HG03108 (cell line): ENCODE data around the gene LDAF1.
"Not testable (repeated sequence)": the region's sequence is repeated elsewhere in the genome, so short reads cannot be mapped to it uniquely, and the experiment has no call there.

Experiments
- ATAC-seq: cut with Tn5 transposase; IDR thresholded peaks from one replicate; pipeline ENCODE4 v1.9.1; 2021; ENCODE audit warnings: moderate library complexity; ENCODE audit not compliant: unreplicated experiment

Gene LDAF1

DNA sequence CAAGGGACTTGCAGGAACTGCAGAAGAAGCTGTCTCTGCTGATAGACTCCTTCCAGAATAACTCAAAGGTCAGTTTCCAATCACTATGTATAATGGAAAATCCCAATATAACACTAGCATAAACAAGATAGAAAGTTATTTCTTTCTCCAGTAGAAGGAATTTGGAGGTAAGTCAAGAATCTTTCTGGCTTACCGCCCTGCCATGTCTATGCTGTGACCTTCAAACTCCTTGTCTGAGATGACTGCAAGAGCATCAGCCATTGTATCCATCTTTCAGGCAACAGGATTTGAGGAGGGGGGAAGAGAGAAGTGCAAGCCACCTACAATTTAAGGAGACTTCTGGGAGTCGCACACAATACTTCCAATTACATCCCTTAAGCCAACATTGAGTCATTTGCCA is 2.7 kb downstream of the LDAF1 start:
- ATAC-seq: no peak

DNA sequence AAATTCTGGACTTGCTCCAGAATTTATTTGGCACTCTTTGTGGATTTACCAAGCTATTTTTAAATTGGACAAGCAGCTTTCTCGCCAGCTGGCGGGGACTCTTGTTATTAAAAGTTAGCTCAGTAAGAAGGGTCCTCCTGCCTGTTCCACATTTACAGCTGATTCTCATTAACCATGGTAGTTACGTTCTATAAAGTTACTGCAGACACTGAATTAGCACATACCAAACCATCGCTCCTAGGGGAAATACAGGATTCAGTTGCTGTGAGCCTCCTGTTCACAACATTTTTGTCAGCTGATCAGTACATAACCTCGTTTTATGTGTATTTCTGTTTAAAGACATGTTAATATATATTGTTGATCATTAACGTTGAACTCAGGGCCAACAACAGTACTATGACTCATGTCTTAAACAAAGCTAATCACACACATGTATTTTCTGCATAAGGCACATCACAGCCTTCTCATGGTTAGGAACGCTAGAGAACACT is 4.2 kb downstream of the LDAF1 start:
- no peak for ATAC-seq

DNA sequence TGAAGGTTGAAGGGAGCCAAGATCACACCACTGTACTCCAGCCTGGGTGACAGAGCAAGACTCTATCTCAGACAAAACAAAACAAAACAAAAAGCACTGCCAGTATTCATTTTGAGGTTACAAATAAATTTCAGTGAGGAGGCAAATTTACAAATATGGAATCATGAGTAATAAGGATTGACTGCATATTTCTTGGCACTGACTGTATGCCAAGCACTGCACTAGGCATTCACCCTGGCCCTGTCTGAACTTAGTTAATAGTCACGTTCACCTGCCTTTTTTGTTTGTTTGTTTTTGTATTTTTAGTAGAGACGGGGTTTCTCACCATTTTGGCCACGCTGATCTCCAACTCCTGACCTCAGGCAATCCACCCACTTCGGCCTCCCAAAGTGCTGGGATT is 5.1 kb downstream of the LDAF1 start:
- ATAC-seq: no peak

DNA sequence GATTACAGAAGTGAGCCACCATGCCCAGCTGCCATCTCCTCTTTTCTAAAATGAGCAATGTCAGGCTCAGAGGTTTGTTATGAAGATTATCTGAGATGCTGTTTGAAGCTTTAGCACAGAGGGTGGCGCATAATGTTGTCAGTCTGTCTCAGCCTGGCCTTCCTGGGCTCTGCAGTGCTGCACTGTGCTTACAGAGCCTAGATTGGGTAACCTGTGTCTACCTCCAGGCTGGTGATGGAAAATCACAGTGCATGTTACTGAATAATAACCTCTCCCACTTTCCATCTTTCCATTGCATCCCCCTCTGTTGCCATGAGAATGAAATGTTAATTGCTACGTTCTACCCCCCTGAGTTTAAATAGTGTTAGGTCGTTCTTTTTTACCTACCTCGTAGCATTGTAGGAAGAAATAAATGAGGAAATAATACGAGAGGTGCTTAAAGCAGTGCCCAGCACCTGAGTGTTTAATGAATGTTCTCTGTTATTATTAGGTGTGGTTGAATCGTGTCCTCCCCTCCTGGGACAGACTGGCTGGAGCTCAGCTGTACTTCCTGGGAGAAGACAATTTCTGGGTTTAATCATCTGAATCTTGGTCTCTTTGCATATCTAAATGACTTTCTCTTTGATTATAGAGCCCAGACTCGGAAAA is 6.2 kb downstream of the LDAF1 start:
- ATAC-seq: no peak

- ATAC-seq: no peak
These were observed 8.1 kb downstream of the LDAF1 start for GRCh38 chr16:21166561-21166961.

DNA sequence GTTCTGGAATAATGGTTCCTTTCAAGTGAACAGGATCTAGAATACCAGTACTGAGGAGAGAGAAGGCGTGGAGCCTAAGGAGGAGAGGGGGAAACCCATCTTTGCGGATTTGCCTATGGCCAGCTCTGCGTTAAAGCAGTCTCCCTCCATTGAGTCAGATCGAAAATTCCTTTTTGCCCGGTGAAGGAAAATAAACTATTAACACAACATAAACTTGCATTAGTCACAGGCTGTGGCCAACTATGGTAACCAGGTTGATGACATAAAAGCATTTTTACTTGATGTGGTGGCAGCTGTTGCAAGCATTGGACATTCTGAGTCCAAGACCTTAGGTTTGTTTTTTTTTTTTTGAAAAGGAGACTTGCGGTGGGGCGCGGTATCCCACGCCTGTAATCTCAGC is 8.9 kb downstream of the LDAF1 start:
- no peak for ATAC-seq

- no peak for ATAC-seq
These were observed 9.6 kb downstream of the LDAF1 start for GRCh38 chr16:21167929-21168602.

GRCh38 chr16:21169249-21169981 is 10.9 kb downstream of the LDAF1 start:
- no peak for ATAC-seq

DNA sequence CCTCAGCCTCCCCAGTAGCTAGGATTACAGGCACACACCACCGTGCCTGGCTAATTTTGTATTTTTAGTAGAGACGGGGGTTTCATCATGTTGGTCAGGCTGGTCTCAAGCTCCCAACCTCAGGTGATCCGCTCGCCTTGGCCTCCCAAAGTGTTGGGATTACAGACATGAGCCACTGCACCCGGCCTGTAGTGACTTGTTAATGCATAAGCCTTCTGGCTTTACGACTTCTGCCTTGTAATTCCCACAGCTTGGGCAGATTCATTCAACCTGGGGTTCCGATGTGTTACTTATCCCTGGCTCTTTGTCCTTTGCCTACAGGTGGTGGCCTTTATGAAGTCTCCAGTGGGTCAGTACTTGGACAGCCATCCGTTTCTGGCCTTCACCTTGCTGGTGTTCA is 11.6 kb downstream of the LDAF1 start:
- ATAC-seq: not testable (repeated sequence)

- ATAC-seq: no peak
These were observed 14.2 kb downstream of the LDAF1 start for GRCh38 chr16:21172650-21173049.

GRCh38 chr16:21175397-21175796 is 16.9 kb downstream of the LDAF1 start:
- ATAC-seq: no peak

DNA sequence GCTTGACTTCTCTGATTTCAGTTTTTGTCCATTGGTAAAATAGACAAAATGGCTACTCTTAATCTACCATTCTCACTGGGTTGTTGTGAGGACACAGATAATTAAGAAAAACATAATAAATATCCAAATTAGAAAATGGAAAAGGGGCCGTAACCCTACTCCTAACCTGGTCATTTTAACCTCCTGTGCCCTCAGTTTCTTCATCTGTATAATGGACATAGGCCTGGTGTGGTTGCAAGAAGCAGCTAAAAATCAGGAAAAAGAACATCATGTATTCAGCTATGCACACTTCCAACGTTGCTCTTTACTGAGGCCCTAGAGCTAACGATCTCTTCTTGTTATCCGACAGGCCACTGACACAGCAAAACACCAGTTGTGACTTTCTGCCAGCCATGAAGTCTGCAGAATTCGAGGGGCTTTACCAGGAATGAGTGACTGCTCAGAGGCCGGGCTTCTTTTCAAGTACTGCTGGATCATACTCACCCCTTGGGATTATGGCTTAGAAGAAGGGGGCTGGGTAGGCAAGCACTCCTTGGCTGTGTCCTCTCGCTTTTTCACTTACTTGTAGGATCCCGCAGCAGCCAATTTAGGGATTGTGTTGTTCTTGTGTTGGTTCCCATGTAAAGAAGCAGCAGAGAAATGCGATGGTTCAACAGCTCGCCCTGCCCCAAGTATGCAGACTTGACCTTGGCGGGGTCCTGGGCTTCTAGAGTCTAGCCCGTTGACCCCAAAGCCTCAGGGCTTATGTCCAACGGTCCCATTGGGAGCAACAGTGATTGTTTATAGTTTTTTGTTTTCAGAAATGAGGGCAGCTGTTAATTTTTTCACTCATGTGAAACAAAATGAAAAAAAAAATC is 20.9 kb downstream of the LDAF1 start:
- no peak for ATAC-seq

- ATAC-seq: no peak
These were observed 21.5 kb downstream of the LDAF1 start for GRCh38 chr16:21179983-21180365.

DNA sequence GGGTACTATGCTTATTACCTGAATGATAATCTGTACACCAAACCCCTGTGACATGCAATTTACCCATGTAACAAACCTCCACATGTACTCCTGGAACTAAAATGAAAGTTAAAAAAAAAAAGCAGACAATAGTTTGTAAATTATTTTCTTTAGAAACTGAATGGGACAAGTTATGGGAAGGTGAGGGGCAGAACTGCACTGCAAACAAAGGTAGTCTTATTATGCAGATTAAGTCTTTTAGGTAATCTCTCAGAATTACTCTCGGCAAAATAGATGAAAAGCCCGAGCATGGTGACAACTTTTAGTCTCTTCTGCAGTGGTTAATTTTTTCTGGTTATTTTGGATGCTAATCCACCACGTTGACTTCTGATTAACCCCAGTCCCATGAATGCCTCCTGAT is 25.5 kb downstream of the LDAF1 start:
- ATAC-seq: no peak

DNA sequence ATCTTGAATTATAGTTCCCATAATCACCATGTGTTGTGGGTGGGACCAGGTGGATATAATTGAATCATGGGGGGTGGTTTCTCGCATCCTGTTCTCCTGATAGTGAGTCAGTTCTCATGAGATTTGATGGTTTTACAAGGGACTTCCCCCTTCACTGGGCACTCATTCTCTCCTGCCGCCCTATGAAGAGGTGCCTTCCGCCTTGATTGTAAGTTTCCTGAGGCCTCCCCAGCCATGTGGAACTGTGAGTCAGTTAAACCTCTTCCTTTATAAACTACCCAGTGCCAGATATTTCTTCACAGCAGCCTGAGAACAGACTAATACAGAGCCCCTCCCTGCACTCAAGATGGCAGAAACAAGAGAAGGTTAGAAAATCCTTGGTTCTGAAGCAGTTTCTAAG is 26.4 kb downstream of the LDAF1 start:
- ATAC-seq: no peak

DNA sequence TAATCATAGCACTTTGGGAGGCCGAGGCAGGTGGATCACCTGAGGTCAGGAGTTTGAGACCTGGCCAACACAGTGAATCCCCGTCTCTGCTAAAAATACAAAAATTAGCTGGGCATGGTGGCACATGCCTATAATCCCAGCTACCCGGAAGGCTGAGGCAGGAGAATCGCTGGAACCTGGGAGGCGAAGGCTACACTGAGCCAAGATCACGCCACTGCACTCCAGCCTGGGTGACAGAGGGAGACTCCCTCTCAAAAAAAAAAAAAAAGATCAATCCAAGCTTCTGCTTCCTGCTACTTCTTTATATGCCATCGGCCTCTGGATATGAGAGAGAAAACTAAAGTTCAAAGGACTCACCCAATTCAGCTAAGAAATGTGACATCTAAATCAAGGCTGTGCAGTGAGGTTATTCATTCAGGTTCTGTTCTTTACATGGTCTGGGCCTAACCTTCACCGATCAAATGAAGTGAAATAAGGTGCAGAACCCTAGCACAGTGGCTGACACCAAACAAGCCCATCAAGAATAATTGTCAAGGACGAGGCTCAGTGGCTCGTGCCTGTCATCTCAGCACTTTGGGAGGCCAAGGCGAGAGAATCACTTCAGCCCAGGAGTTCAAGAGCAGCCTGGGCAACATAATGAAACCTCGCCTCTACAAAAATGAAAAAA is 27.3 kb downstream of the LDAF1 start:
- no peak for ATAC-seq

DNA sequence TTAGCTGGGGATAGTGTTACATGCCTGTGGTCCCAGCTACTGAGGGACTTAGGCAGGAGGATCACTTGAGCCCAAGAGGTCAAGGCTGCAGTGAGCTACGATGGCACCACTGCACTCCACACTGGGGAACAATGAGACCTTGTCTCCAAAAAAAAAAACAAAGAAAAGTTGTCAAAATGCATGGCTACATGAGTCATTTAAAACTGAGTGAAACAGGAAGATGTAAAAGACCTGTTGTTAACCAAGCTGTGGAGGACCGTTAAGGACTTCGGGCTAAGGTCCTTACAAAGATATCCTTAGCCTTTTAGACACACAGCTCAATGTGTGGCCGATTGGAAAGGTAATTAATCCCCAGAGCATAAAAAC is 27.8 kb downstream of the LDAF1 start:
- ATAC-seq: no peak

DNA sequence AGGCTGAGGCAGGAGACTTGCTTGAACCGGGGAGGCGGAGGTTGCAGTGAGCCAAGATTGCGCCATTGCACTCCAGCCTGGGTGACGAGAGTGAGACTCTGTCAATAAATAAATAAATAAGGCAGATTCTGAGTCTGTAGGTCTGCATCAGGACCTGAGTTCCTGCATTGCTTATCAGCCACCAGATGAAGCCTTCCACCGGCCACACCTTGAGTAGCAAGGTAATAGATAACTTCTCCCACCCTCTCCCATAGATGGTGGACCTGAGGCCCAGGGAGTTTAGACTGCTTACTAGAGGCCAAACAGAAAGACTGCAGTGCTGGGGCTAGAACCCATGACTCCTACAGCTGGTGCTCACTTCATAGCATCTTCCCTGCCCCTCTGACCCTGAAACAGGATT is 30.8 kb downstream of the LDAF1 start:
- ATAC-seq: no peak

DNA sequence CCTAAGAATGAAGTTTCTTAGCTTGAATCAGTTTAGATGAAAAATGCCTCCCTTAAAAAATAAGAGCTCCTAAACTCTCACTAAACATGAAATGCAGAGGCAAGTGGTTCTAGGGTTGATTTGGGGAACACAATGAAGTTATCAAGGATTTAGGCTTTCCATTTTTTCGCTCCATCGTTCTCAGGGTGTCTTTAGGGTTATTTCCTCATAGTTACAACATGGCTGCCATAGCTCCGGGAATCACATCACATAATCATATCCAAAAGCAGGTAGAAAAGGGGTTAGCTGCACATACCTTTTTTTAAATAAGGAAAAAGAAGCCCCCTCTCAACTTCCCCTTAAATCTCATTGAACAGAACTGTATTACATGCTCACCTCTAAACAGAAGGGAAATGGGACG is 31.5 kb downstream of the LDAF1 start:
- no peak for ATAC-seq

DNA sequence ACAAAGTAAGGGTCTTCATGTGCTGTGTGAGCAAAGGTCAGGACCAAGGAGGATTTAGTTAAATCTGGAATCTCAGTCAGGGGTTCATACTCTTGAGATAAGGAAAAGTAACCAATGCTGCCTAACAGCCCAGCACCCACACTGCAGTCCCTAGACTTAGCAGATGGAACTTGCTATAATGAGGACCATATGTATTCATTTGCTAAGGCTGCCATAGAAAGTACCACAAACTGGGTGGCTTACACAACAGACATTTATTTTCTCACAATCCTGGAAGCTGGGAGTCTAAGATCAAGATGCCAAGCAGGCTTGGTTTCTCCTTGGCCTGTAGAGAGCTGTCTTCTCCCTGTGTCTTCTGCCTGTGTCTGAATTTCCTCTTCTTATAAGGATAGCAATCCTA is 32.1 kb downstream of the LDAF1 start:
- ATAC-seq: no peak

GRCh38 chr16:21192991-21193390 is 34.5 kb downstream of the LDAF1 start:
- no peak for ATAC-seq
